Spleen (tissue), 11 donors: Measurements from ENCODE around the gene OLIG3. TPM values are rescaled to one million over a fixed set of nuclear protein-coding genes. Genes with fewer than 3 reads are reported as not detected.

ENCODE experiments used
- DNase-seq: peaks from one replicate; pipeline ENCODE4 v3.0.0-alpha.2; 2020
- H3K27ac ChIP-seq, 8 donors: fragments of 200-600 bp; sonication (generic) in 7 of 8; 1 replicate in 4 of 8; 2 replicates in 4 of 8; pipeline versions ENCODE4 v1.5.0 to v1.8.0; 2016 to 2021; ENCODE audit warnings: inconsistent platforms in 4 of 8, mild to moderate bottlenecking in 4 of 8, moderate library complexity in 1 of 8
- H3K27me3 ChIP-seq, 7 donors: fragments of 200-600 bp; sonication (generic) in 6 of 7; replicated peaks in 1 of 7; 1 replicate in 4 of 7; 2 replicates in 3 of 7; pipeline versions ENCODE4 v1.5.0 to v1.8.0; 2016 to 2021; ENCODE audit warnings: inconsistent platforms in 3 of 7, mild to moderate bottlenecking in 1 of 7
- H3K36me3 ChIP-seq, 6 donors: fragments of 200-600 bp; sonication (generic) in 5 of 6; 1 replicate in 4 of 6; 2 replicates in 2 of 6; pipeline versions ENCODE4 v1.5.0 to v1.8.0; 2016 to 2021; ENCODE audit warnings: inconsistent platforms in 2 of 6
- H3K4me1 ChIP-seq, 6 donors: fragments of 200-600 bp; sonication (generic) in 5 of 6; 1 replicate in 3 of 6; 2 replicates in 3 of 6; pipeline versions ENCODE4 v1.5.0 to v1.8.0; 2016 to 2021; ENCODE audit warnings: inconsistent platforms in 3 of 6
- H3K4me3 ChIP-seq, 8 donors: fragments of 200-600 bp; sonication (generic) in 7 of 8; 1 replicate in 4 of 8; 2 replicates in 4 of 8; pipeline versions ENCODE4 v1.5.0 to v1.8.0; 2016 to 2021; ENCODE audit warnings: inconsistent platforms in 4 of 8, mild to moderate bottlenecking in 4 of 8, moderate library complexity in 2 of 8
- H3K9me3 ChIP-seq, 8 donors: fragments of 200-600 bp; sonication (generic) in 7 of 8; 1 replicate in 4 of 8; 2 replicates in 4 of 8; pipeline versions ENCODE4 v1.5.0 to v1.8.0; 2016 to 2021; ENCODE audit warnings: inconsistent platforms in 4 of 8
- POLR2A ChIP-seq, 3 donors: fragments of 450-650 bp; IDR thresholded peaks; one replicate each; pipeline ENCODE4 v1.5.1; 2017; ENCODE audit warnings: antibody characterized with exemption in 3 of 3, mild to moderate bottlenecking in 1 of 3
- POLR2AphosphoS5 ChIP-seq, 3 donors: sonication (generic); formaldehyde crosslinking; IDR thresholded peaks; one replicate each; pipeline ENCODE4 v1.5.1; 2017; ENCODE audit warnings: antibody characterized with exemption in 3 of 3
- WGBS, 5 donors: extraction: QIAGEN DNeasy Blood & Tissue Kit in 3 of 5; methylation state at CpG; one replicate each; pipeline versions ENCODE4 v1.1.5 to v1.1.7; 2013 to 2018; 5-methylcytosine and 5-hydroxymethylcytosine counted together
- intact Hi-C: fragments of 100-400 bp; cut with DNase I; formaldehyde crosslinking; loops from one replicate; pipeline ENCODE4 v1.15.0; 2023; ENCODE audit warnings: low total_unique reads
- polyA plus RNA-seq, 3 donors: library from polyadenylated mRNA; stranded (reverse); fragments of 200-250 nt; gene quantifications; one replicate each; pipeline ENCODE4 v1.2.1, GENCODE V29; 2013
- total RNA-seq, 7 donors: library from RNA; depleted of rRNA in 3 of 7; stranded (reverse); fragments of >200 nt in 3 of 7; fragmentation: NEBNext Ultra II Directional in 4 of 7; extraction: Animal tissue kit (Norgen Biotek cat#: 25700) in 4 of 7; gene quantifications; one replicate each; pipeline versions ENCODE4 v1.1.0 to v1.2.1, GENCODE V29; 2016 to 2021
- TF ChIP-seq, protein P1 (sequence below), 11 experiments: fragments of 200-600 bp in 7 of 11; fragments of 450-650 bp in 4 of 11; sonication (generic) in 4 of 11; IDR thresholded peaks in 8 of 11; conservative IDR thresholded peaks in 3 of 11; 1 replicate in 7 of 11; 2 replicates in 4 of 11; pipeline versions ENCODE4 v1.4.0 to v1.8.0; 2016 to 2021; ENCODE audit warnings: antibody characterized with exemption in 11 of 11, inconsistent platforms in 4 of 11, mild to moderate bottlenecking in 1 of 11
- donor health status: healthy with polysubstance abuse.
- donor health status: DM: no; HTN: no; CAD: no; lungs with moderate emphysema.
- donor health status: DM: no; HTN: no; CAD: no.
- donor health status: Bipolar disorder and iron deficiency.
- donor health status: healthy.
- donor health status: DM: no; HTN: no; CAD: no.
- donor health status: DM: yes; HTN: yes; CAD: no.

The OLIG3 gene
- total and polyA plus RNA-seq, 10 donors, result not detected

DNA sequence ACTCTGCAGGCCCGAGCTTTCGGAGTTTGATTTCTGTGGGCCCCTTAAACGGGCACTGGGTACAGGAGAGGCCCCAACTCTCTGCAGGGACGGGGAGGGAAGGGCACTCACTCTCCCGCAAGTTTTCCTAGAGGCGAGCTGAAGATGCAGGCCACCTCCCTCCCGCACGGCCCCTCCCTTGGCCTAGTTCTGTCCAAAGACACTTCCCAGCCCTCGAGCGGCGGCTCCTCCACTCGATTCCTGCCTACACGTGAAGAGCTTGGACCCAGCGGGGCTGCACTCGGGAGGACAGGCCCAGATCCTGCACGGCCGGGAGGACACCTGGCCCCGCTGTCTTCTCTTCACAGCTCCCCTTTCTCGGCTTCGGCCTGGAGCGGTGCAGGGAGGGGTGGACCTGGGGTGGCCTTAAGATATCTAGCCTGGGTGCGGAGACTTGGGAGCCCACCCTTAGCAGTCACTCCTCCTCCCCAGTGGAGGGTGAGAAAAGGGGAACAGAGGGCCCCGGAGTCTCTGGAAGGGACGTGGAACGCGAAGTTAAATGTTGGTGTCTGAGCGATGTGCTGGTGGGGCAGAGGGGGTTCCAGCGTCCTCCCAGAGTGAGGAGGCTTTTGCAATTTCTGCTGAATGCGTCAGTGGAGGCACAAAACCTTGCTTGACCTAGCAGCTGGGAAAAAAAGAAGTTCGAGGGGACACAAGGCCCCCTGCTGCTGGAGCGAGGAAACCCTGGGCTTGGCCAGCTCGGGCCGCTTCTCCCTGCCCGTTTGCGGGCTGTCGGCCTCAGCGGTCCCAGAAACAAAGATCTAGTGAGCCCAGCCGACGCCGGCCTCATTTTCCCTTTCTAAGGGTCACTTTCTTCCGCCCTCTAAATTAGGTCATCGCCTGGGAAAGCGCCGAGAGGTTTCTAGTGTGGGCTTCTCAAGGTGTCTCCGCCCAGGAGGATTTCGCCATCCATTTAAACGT is 4.9 kb downstream of the OLIG3 start:
- intact Hi-C loops, result no loop called here
- DNase-seq, result no peak
- Histone ChIP-seq H3K27me3 (peaks cover 19 to 100% (median 95%) of the 10 kb centered on the region in 7 donors), H3K4me3 (peak overlapping the region in 5 of 8 donors; percentile 13 to 57 (median 20)), H3K9me3 (peaks cover 0 to 3% (median 0%) of the 10 kb centered on the region in 8 donors), H3K36me3 (no peaks in the 10 kb centered on the region), H3K27ac (no peak overlapping the region), H3K4me1 (peaks cover 15 to 50% (median 40%) of the 10 kb centered on the region in 6 donors)
- TF ChIP-seq POLR2AphosphoS5 (IDR thresholded peaks at IDR 0.05) (no peak), POLR2A (IDR thresholded peaks at IDR 0.05) (no peak)
- TF ChIP-seq, protein P1, sequence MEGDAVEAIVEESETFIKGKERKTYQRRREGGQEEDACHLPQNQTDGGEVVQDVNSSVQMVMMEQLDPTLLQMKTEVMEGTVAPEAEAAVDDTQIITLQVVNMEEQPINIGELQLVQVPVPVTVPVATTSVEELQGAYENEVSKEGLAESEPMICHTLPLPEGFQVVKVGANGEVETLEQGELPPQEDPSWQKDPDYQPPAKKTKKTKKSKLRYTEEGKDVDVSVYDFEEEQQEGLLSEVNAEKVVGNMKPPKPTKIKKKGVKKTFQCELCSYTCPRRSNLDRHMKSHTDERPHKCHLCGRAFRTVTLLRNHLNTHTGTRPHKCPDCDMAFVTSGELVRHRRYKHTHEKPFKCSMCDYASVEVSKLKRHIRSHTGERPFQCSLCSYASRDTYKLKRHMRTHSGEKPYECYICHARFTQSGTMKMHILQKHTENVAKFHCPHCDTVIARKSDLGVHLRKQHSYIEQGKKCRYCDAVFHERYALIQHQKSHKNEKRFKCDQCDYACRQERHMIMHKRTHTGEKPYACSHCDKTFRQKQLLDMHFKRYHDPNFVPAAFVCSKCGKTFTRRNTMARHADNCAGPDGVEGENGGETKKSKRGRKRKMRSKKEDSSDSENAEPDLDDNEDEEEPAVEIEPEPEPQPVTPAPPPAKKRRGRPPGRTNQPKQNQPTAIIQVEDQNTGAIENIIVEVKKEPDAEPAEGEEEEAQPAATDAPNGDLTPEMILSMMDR (IDR thresholded peaks at IDR 0.05 in 8 of 11, conservative IDR thresholded peaks at IDR 0.05 in 3 of 11), result no peak
- 6 to 13% (median 8%) methylated on average over 44 to 47 of the region's 47 CpGs for WGBS, 5 donors

DNA sequence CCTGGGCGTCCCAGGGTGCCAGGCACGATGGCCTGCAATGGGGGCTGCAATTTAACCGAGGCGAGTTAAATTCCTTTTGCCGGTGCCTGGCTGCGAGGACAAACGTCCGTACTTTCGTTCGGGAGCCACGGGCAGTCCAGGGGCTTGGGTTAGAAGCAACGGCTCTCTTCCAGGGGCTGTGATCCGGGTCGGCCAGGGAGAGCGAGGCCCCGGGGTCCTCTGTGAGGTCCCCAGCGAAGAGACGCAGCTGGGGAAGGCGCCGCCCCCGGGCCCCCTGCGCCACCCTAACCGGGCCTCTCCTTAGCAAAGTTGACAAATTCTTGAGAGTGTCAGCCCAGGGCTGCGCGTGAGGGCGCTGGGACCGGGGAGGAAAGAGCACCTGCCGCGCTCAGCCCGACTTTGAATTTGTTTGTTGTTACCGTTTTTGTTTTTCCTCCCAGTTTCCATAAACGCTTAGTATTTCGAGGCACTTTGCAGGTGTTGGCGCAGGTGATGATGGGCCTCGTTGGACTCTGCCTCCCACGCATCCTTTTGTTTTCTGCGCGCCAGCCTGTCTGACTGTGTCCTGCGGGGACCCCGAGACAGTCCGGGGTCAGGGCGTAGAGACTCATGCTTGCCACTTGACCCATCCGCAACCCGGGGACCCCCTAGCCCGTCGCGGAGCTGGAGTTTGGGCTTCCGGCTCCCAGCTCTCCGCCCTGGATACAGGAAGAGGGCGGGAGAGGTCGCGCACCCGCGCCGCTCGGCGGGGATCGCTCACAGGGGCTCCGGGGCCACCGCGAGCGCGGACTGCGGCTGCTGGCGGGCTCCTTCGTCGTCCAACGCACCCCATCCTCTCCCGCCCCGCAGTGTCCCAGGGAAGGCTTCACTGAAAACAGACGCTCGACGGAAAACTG is 5.8 kb downstream of the OLIG3 start:
- Histone ChIP-seq H3K36me3 (no peaks in the 10 kb centered on the region), H3K4me3 (peak overlapping the region in 6 of 8 donors; percentile 1 to 57 (median 18)), H3K27ac (no peak overlapping the region), H3K4me1 (peaks cover 15 to 41% (median 33%) of the 10 kb centered on the region in 6 donors), H3K9me3 (no peaks in the 10 kb centered on the region), H3K27me3 (peaks cover 20 to 100% (median 92%) of the 10 kb centered on the region in 7 donors)
- DNase-seq, result no peak
- intact Hi-C loops, result no loop called here
- 1 to 4% (median 3%) methylated on average over 22 to 73 of the region's 73 CpGs for WGBS, 5 donors
- TF ChIP-seq POLR2AphosphoS5 (IDR thresholded peaks at IDR 0.05), result no peak
- no peak for TF ChIP-seq POLR2A (IDR thresholded peaks at IDR 0.05)
- TF ChIP-seq, protein P1 (IDR thresholded peaks at IDR 0.05 in 8 of 11, conservative IDR thresholded peaks at IDR 0.05 in 3 of 11), result no peak

DNA sequence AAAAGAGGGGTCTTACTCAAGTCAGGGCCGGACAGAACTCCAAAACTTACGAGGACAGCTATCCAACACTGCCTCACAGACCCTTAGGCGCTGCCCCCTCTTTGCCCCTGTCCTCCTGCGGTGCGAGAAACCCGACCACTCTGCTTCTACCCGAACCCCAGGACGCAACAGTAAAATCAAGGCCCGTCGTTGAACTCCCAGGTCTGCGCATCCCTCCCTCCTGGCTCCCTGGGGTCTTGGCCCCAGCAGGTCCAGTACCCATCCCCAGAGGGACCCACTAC is 6.4 kb downstream of the OLIG3 start:
- TF ChIP-seq, protein P1 (IDR thresholded peaks at IDR 0.05 in 8 of 11, conservative IDR thresholded peaks at IDR 0.05 in 3 of 11), result no peak
- TF ChIP-seq POLR2AphosphoS5 (IDR thresholded peaks at IDR 0.05), result no peak
- no peak for TF ChIP-seq POLR2A (IDR thresholded peaks at IDR 0.05)
- no peak for DNase-seq
- WGBS, 5 donors, result 2 to 10% (median 4%) methylated on average over 7 to 11 of the region's 11 CpGs
- Histone ChIP-seq H3K4me1 (peaks cover 15 to 35% (median 27%) of the 10 kb centered on the region in 6 donors), H3K27ac (no peak overlapping the region), H3K27me3 (peaks cover 17 to 100% (median 92%) of the 10 kb centered on the region in 7 donors), H3K36me3 (no peaks in the 10 kb centered on the region), H3K4me3 (peak overlapping the region in 2 of 8 donors; percentile 24 to 57), H3K9me3 (no peaks in the 10 kb centered on the region)
- intact Hi-C loops, result no loop called here
